ENCODE measurements around the gene ACADL.
A peak's percentile ranks its signal among the peaks of the same experiment; 100 is the strongest.

Gene ACADL

GRCh38 chr2:210170196-210170445, 55.1 kb downstream of the ACADL start:
- peaks cover 9% of the 10 kb centered on the region for H3K4me1 ChIP-seq (ENCODE audit: control insufficient read depth, insufficient read depth, low read length)

GRCh38 chr2:210169516-210170195, 55.6 kb downstream of the ACADL start:
- Histone ChIP-seq H3K27ac (ENCODE audit: low read depth, low read length) (peak overlapping the region; percentile 3; the same call in 1 of the 2 replicates), H3K9ac (ENCODE audit: low read length) (peak overlapping the region; percentile 63), H3K9me3 (ENCODE audit: control insufficient read depth, insufficient read depth, low read depth, low read length) (no peaks in the 10 kb centered on the region), H3K4me3 (ENCODE audit: low read depth, low read length) (peak overlapping the region; percentile 84), H3K36me3 (ENCODE audit: control insufficient read depth, insufficient read depth, low read length) (no peaks in the 10 kb centered on the region), H3K27me3 (ENCODE audit: control insufficient read depth, insufficient read depth, low read length) (no peaks in the 10 kb centered on the region), H3K4me1 (ENCODE audit: control insufficient read depth, insufficient read depth, low read length) (peaks cover 9% of the 10 kb centered on the region)

More at GRCh38 chr2:210170196-210170445, 55.1 kb downstream of the ACADL start:
- H3K9ac ChIP-seq (ENCODE audit: low read length): peak overlapping the region; percentile 63
- H3K9me3 ChIP-seq (ENCODE audit: control insufficient read depth, insufficient read depth, low read depth, low read length): no peaks in the 10 kb centered on the region
- peak overlapping the region; percentile 84 for H3K4me3 ChIP-seq (ENCODE audit: low read depth, low read length)
- peak overlapping the region; percentile 3; the same call in 1 of the 2 replicates for H3K27ac ChIP-seq (ENCODE audit: low read depth, low read length)
- no peaks in the 10 kb centered on the region for H3K27me3 ChIP-seq (ENCODE audit: control insufficient read depth, insufficient read depth, low read length)
- H3K36me3 ChIP-seq (ENCODE audit: control insufficient read depth, insufficient read depth, low read length): no peaks in the 10 kb centered on the region

- H3K27me3 ChIP-seq (ENCODE audit: control insufficient read depth, insufficient read depth, low read length): no peaks in the 10 kb centered on the region
- no peaks in the 10 kb centered on the region for H3K9me3 ChIP-seq (ENCODE audit: control insufficient read depth, insufficient read depth, low read depth, low read length)
- H3K4me3 ChIP-seq (ENCODE audit: low read depth, low read length): no peak overlapping the region
- H3K9ac ChIP-seq (ENCODE audit: low read length): no peak overlapping the region
- no peak overlapping the region for H3K27ac ChIP-seq (ENCODE audit: low read depth, low read length)
- H3K4me1 ChIP-seq (ENCODE audit: control insufficient read depth, insufficient read depth, low read length): peaks cover 9% of the 10 kb centered on the region
- no peaks in the 10 kb centered on the region for H3K36me3 ChIP-seq (ENCODE audit: control insufficient read depth, insufficient read depth, low read length)
Observed at GRCh38 chr2:210167227-210167626, 58.0 kb downstream of the ACADL start.

- Histone ChIP-seq H3K27me3 (ENCODE audit: control insufficient read depth, insufficient read depth, low read length) (no peaks in the 10 kb centered on the region), H3K9ac (ENCODE audit: low read length) (no peak overlapping the region), H3K4me3 (ENCODE audit: low read depth, low read length) (no peak overlapping the region), H3K27ac (ENCODE audit: low read depth, low read length) (no peak overlapping the region), H3K9me3 (ENCODE audit: control insufficient read depth, insufficient read depth, low read depth, low read length) (no peaks in the 10 kb centered on the region), H3K36me3 (ENCODE audit: control insufficient read depth, insufficient read depth, low read length) (no peaks in the 10 kb centered on the region), H3K4me1 (ENCODE audit: control insufficient read depth, insufficient read depth, low read length) (no peaks in the 10 kb centered on the region)
Observed at GRCh38 chr2:210162466-210163124, 62.7 kb downstream of the ACADL start.

- no peaks in the 10 kb centered on the region for H3K27me3 ChIP-seq (ENCODE audit: control insufficient read depth, insufficient read depth, low read length)
- H3K27ac ChIP-seq (ENCODE audit: low read depth, low read length): no peak overlapping the region
- peaks cover 7% of the 10 kb centered on the region; the same call in 1 of the 2 replicates for H3K36me3 ChIP-seq (ENCODE audit: control insufficient read depth, insufficient read depth, low read length)
- no peak overlapping the region for H3K9ac ChIP-seq (ENCODE audit: low read length)
- no peaks in the 10 kb centered on the region for H3K9me3 ChIP-seq (ENCODE audit: control insufficient read depth, insufficient read depth, low read depth, low read length)
- H3K4me3 ChIP-seq (ENCODE audit: low read depth, low read length): no peak overlapping the region
- no peaks in the 10 kb centered on the region for H3K4me1 ChIP-seq (ENCODE audit: control insufficient read depth, insufficient read depth, low read length)
Observed at GRCh38 chr2:210159059-210159458, 66.2 kb downstream of the ACADL start.

- Histone ChIP-seq H3K9ac (ENCODE audit: low read length) (no peak overlapping the region), H3K36me3 (ENCODE audit: control insufficient read depth, insufficient read depth, low read length) (peaks cover 13% of the 10 kb centered on the region), H3K9me3 (ENCODE audit: control insufficient read depth, insufficient read depth, low read depth, low read length) (no peaks in the 10 kb centered on the region), H3K4me3 (ENCODE audit: low read depth, low read length) (no peak overlapping the region), H3K27ac (ENCODE audit: low read depth, low read length) (no peak overlapping the region), H3K4me1 (ENCODE audit: control insufficient read depth, insufficient read depth, low read length) (no peaks in the 10 kb centered on the region), H3K27me3 (ENCODE audit: control insufficient read depth, insufficient read depth, low read length) (no peaks in the 10 kb centered on the region)
Observed at GRCh38 chr2:210158236-210158635, 67.0 kb downstream of the ACADL start.

GRCh38 chr2:210157526-210157925, 67.7 kb downstream of the ACADL start:
- H3K27ac ChIP-seq (ENCODE audit: low read depth, low read length): no peak overlapping the region

GRCh38 chr2:210147614-210148013, 77.6 kb downstream of the ACADL start:
- Histone ChIP-seq H3K4me1 (ENCODE audit: control insufficient read depth, insufficient read depth, low read length) (0 out of 2 replicates have a peak, but pooled peaks cover 6% of the 10 kb centered on the region), H3K9me3 (ENCODE audit: control insufficient read depth, insufficient read depth, low read depth, low read length) (peaks cover 13% of the 10 kb centered on the region; the same call in 1 of the 2 replicates), H3K27ac (ENCODE audit: low read depth, low read length) (no peak overlapping the region), H3K9ac (ENCODE audit: low read length) (no peak overlapping the region), H3K4me3 (ENCODE audit: low read depth, low read length) (no peak overlapping the region), H3K27me3 (ENCODE audit: control insufficient read depth, insufficient read depth, low read length) (no peaks in the 10 kb centered on the region), H3K36me3 (ENCODE audit: control insufficient read depth, insufficient read depth, low read length) (peaks cover 26% of the 10 kb centered on the region)

More at GRCh38 chr2:210157526-210157925, 67.7 kb downstream of the ACADL start:
- Histone ChIP-seq H3K9ac (ENCODE audit: low read length) (no peak overlapping the region), H3K4me3 (ENCODE audit: low read depth, low read length) (no peak overlapping the region), H3K9me3 (ENCODE audit: control insufficient read depth, insufficient read depth, low read depth, low read length) (no peaks in the 10 kb centered on the region), H3K27me3 (ENCODE audit: control insufficient read depth, insufficient read depth, low read length) (no peaks in the 10 kb centered on the region), H3K4me1 (ENCODE audit: control insufficient read depth, insufficient read depth, low read length) (no peaks in the 10 kb centered on the region), H3K36me3 (ENCODE audit: control insufficient read depth, insufficient read depth, low read length) (peaks cover 15% of the 10 kb centered on the region)
